ENCODE results near the gene RIMBP2. TPM values are rescaled to one million over a fixed set of nuclear protein-coding genes. Genes with fewer than 3 reads are reported as not detected.
"Not testable (repeated sequence)": the region's sequence is repeated elsewhere in the genome, so short reads cannot be mapped to it uniquely, and the experiment has no call there.

The RIMBP2 gene
- total and polyA plus RNA-seq, 4 donors = 0.05 to 2.9 (median 0.95) TPM

- no peak overlapping the region for H3K9ac ChIP-seq (ENCODE audit: insufficient read depth in 1 of 2, low read length in 2 of 2)
Observed at GRCh38 chr12:130742716-130743115, 26.6 kb upstream of the RIMBP2 start.

GRCh38 chr12:130742112-130742511 lies 26.0 kb upstream of the RIMBP2 start:
- peaks cover 0 to 9% (median 0%) of the 10 kb centered on the region in 4 donors for H3K9me3 ChIP-seq (ENCODE audit: control insufficient read depth in 4 of 4, insufficient read depth in 3 of 4, low read length in 3 of 4)
- no peak overlapping the region for H3K4me3 ChIP-seq
- H3K27me3 ChIP-seq (ENCODE audit: control insufficient read depth in 3 of 3, insufficient read depth in 3 of 3, low read length in 2 of 3) = peaks cover 0 to 2% (median 0%) of the 10 kb centered on the region in 3 donors
- DNase-seq (no peak), ATAC-seq (ENCODE audit: insufficient read depth, low FRiP score) (no peak)
- no peaks in the 10 kb centered on the region for H3K36me3 ChIP-seq (ENCODE audit: control insufficient read depth in 4 of 4, insufficient read depth in 4 of 4, low read length in 4 of 4)
- H3K27ac ChIP-seq (ENCODE audit: low read depth in 1 of 2, low read length in 1 of 2) = no peak overlapping the region
- WGBS, 2 donors = 83 to 85% methylated on average over 12 of the region's 12 CpGs
- H3K9ac ChIP-seq (ENCODE audit: insufficient read depth in 1 of 2, low read length in 2 of 2) = no peak overlapping the region
- TF ChIP-seq, protein P1, sequence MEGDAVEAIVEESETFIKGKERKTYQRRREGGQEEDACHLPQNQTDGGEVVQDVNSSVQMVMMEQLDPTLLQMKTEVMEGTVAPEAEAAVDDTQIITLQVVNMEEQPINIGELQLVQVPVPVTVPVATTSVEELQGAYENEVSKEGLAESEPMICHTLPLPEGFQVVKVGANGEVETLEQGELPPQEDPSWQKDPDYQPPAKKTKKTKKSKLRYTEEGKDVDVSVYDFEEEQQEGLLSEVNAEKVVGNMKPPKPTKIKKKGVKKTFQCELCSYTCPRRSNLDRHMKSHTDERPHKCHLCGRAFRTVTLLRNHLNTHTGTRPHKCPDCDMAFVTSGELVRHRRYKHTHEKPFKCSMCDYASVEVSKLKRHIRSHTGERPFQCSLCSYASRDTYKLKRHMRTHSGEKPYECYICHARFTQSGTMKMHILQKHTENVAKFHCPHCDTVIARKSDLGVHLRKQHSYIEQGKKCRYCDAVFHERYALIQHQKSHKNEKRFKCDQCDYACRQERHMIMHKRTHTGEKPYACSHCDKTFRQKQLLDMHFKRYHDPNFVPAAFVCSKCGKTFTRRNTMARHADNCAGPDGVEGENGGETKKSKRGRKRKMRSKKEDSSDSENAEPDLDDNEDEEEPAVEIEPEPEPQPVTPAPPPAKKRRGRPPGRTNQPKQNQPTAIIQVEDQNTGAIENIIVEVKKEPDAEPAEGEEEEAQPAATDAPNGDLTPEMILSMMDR (IDR thresholded peaks at IDR 0.05; ENCODE audit: control extremely low read depth, extremely low read depth) = no peak
- H3K4me1 ChIP-seq (ENCODE audit: control insufficient read depth in 5 of 5, insufficient read depth in 5 of 5, low read length in 5 of 5) = no peaks in the 10 kb centered on the region

More at GRCh38 chr12:130742716-130743115, 26.6 kb upstream of the RIMBP2 start:
- Histone ChIP-seq H3K9me3 (ENCODE audit: control insufficient read depth in 4 of 4, insufficient read depth in 3 of 4, low read length in 3 of 4) (peaks cover 0 to 9% (median 0%) of the 10 kb centered on the region in 4 donors), H3K4me1 (ENCODE audit: control insufficient read depth in 5 of 5, insufficient read depth in 5 of 5, low read length in 5 of 5) (peaks cover 0 to 1% (median 0%) of the 10 kb centered on the region in 5 donors), H3K4me3 (no peak overlapping the region), H3K27me3 (ENCODE audit: control insufficient read depth in 3 of 3, insufficient read depth in 3 of 3, low read length in 2 of 3) (peaks cover 0 to 2% (median 0%) of the 10 kb centered on the region in 3 donors), H3K27ac (ENCODE audit: low read depth in 1 of 2, low read length in 1 of 2) (no peak overlapping the region), H3K36me3 (ENCODE audit: control insufficient read depth in 4 of 4, insufficient read depth in 4 of 4, low read length in 4 of 4) (no peaks in the 10 kb centered on the region)
- ATAC-seq (ENCODE audit: insufficient read depth, low FRiP score) = no peak
- WGBS, 2 donors = 78 to 93% methylated on average over 1 of the region's 1 CpG
- no peak for DNase-seq
- TF ChIP-seq, protein P1 (IDR thresholded peaks at IDR 0.05; ENCODE audit: control extremely low read depth, extremely low read depth) = no peak

DNA sequence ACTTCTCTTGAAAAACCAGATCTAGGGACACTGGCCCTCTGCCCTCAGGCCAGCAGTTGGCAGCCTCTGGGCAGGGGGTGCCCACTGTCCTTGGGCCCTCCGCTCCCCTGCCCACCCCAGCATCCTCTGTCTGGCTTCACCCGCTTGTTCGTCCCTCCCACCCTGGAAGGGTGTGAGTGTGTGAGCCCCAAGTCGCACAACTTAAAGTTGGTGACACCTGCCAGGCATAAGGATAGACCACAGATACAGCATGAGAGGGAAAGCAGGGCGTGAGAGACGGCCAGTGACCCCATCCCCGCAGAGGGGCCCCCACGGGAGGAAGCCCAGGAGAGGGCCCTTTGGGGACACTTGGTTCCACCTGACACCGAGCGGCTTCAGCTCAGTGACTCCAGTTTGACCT lies 23.5 kb upstream of the RIMBP2 start:
- WGBS, 2 donors = 83 to 94% methylated on average over 10 of the region's 10 CpGs
- H3K4me3 ChIP-seq = no peak overlapping the region
- no peak overlapping the region for H3K9ac ChIP-seq (ENCODE audit: insufficient read depth in 1 of 2, low read length in 2 of 2)
- DNase-seq (no peak), ATAC-seq (ENCODE audit: insufficient read depth, low FRiP score) (no peak)
- no peaks in the 10 kb centered on the region for H3K27me3 ChIP-seq (ENCODE audit: control insufficient read depth in 3 of 3, insufficient read depth in 3 of 3, low read length in 2 of 3)
- peaks cover 0 to 9% (median 0%) of the 10 kb centered on the region in 4 donors for H3K9me3 ChIP-seq (ENCODE audit: control insufficient read depth in 4 of 4, insufficient read depth in 3 of 4, low read length in 3 of 4)
- no peaks in the 10 kb centered on the region for H3K36me3 ChIP-seq (ENCODE audit: control insufficient read depth in 4 of 4, insufficient read depth in 4 of 4, low read length in 4 of 4)
- no peak overlapping the region for H3K27ac ChIP-seq (ENCODE audit: low read depth in 1 of 2, low read length in 1 of 2)
- TF ChIP-seq, protein P1 (IDR thresholded peaks at IDR 0.05; ENCODE audit: control extremely low read depth, extremely low read depth) = no peak
- H3K4me1 ChIP-seq (ENCODE audit: control insufficient read depth in 5 of 5, insufficient read depth in 5 of 5, low read length in 5 of 5) = no peaks in the 10 kb centered on the region

DNA sequence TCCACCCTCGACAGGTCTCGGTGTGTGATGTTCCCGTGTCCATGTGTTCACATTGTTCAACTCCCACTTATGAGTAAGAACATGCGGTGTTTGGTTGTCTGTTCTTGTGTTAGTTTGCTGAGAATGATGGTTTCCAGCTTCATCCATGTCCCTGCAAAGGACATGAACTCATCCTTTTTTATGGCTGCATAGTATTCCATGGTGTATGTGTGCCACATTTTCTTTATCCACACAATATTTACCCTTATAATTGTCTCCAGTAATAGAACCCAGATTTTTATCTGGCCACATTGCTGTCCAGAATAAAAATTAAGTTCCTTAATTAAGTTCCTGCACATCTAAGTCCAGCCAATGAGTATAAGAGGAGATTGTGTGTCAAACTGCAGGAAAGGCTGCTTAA lies 22.3 kb upstream of the RIMBP2 start:
- not testable (repeated sequence) for DNase-seq; H3K4me3 ChIP-seq; H3K36me3 ChIP-seq (ENCODE audit: control insufficient read depth in 4 of 4, insufficient read depth in 4 of 4, low read length in 4 of 4); H3K27ac ChIP-seq (ENCODE audit: low read depth in 1 of 2, low read length in 1 of 2); H3K27me3 ChIP-seq (ENCODE audit: control insufficient read depth in 3 of 3, insufficient read depth in 3 of 3, low read length in 2 of 3); H3K9me3 ChIP-seq (ENCODE audit: control insufficient read depth in 4 of 4, insufficient read depth in 3 of 4, low read length in 3 of 4); ATAC-seq (ENCODE audit: insufficient read depth, low FRiP score); H3K9ac ChIP-seq (ENCODE audit: insufficient read depth in 1 of 2, low read length in 2 of 2); H3K4me1 ChIP-seq (ENCODE audit: control insufficient read depth in 5 of 5, insufficient read depth in 5 of 5, low read length in 5 of 5)
- 97 to 99% methylated on average over 4 of the region's 4 CpGs for WGBS, 2 donors

Measured in lung (tissue), 12 donors.